ENCODE data around the gene CLEC16A.

The CLEC16A gene

DNA sequence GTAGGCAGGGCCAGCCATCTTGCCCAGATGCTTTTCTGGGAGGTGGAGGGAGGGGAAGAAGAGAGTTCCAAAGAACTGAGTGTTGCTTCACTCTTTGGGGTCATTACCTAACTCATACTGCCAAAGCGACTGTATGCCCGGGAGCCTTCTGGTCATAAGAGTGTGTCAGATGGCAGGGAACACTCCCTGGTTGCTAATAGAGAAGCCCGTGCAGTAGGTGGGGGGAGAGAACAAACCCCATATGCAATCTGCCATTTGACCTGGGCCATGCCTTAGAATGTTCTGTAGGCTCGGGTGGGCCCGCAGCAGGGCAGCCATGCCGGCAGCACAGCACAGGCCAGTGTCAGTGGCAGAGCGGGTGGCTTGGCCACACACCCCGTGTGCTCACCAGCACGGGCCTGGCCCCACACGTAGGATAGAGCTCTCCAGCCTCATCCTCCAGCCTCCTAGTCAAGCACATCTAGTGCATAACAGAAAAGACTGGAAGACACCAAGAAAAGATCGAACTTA is 191.2 kb downstream of the CLEC16A start:
- TF ChIP-seq, protein P1, sequence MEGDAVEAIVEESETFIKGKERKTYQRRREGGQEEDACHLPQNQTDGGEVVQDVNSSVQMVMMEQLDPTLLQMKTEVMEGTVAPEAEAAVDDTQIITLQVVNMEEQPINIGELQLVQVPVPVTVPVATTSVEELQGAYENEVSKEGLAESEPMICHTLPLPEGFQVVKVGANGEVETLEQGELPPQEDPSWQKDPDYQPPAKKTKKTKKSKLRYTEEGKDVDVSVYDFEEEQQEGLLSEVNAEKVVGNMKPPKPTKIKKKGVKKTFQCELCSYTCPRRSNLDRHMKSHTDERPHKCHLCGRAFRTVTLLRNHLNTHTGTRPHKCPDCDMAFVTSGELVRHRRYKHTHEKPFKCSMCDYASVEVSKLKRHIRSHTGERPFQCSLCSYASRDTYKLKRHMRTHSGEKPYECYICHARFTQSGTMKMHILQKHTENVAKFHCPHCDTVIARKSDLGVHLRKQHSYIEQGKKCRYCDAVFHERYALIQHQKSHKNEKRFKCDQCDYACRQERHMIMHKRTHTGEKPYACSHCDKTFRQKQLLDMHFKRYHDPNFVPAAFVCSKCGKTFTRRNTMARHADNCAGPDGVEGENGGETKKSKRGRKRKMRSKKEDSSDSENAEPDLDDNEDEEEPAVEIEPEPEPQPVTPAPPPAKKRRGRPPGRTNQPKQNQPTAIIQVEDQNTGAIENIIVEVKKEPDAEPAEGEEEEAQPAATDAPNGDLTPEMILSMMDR (IDR thresholded peaks at IDR 0.05; ENCODE audit: low read depth, low read length) = no peak
- H3K4me3 ChIP-seq (ENCODE audit: low read depth, low read length) = no peak overlapping the region

DNA sequence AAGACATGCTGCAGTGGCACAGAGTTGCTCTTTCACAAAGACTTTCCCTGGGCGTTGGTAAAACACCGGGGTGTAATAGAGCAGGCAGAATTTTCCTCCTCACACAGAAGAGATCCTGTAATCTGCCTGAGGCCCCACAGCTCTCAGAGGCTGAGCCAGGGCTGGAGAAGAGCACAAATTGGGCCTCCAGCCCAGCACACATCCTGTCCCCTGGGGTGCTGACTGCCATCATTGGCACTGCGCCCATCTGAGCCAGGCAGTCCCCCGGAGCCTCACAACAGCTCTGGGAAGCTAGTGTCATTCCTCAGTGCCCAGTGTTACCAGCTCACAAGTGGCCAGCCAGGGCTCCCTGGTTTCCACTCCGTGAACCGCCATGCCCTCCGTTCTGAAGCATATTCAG is 192.2 kb downstream of the CLEC16A start:
- TF ChIP-seq, protein P1 (IDR thresholded peaks at IDR 0.05; ENCODE audit: low read depth, low read length) = no peak
- no peak overlapping the region for H3K4me3 ChIP-seq (ENCODE audit: low read depth, low read length)

DNA sequence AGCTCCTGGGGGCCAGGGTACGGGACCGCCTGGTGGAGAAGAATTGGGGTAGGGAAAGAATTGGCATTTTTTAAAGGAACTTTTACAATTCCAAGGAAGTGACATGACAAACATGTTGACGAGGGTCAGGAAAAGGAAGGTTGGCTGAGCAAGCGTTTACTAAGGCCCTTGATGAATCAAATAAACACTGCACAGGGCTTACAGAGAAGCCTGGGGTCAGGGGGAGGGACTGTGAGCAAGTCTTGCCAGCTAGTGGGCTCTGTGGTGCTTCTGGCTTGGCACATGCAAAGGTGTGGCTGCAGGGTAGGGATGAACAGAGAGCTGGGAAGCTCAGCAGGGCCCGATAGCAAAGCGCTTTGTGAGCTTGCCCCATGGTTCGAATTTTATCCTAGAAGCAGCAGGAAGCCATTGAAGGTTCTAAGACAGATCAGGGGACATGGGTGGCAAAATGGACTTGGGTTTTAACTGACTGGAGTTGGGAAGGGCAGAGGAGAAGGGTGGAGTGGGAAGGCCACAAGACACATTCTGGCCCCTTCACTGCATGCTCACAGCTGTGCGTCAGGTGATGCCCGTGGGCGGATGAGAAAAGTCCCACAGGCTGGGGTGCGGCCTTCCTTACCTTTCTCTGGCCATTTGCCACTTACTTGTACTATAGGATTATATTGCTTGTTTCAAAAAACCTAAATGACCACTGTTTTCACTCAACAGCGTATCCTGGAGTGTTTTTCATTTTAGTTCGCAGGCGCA is 193.8 kb downstream of the CLEC16A start:
- TF ChIP-seq, protein P1 (IDR thresholded peaks at IDR 0.05; ENCODE audit: low read depth, low read length) = no peak
- H3K4me3 ChIP-seq (ENCODE audit: low read depth, low read length) = no peak overlapping the region

DNA sequence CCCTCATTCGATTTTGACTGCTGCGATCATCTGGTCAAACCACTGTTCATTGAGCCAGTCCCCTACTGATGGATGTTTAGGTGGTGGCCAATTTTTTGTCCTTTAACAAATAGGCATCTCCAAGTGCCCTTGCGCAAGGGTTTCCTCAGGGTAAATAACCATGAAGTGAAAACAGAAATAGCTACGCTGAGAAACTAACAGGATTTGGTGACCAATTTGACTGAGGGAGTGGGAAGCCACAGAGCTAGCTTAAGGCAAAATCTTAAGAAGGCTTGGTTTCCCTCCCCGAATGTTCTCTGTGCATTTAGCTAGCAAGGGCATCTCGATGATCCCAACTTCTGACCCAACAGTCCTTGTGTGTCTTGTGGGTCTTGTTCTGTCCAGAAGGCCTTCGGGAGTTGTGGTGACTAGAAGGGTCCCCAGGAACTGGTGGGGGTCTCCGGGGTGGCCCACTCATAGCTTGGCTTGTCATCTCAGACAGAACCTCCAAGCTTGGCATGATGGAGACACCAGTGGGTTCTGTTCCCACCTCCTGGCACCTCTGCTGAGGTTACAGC is 194.5 kb downstream of the CLEC16A start:
- TF ChIP-seq, protein P1 (IDR thresholded peaks at IDR 0.05; ENCODE audit: low read depth, low read length) = no peak
- H3K4me3 ChIP-seq (ENCODE audit: low read depth, low read length) = no peak overlapping the region

DNA sequence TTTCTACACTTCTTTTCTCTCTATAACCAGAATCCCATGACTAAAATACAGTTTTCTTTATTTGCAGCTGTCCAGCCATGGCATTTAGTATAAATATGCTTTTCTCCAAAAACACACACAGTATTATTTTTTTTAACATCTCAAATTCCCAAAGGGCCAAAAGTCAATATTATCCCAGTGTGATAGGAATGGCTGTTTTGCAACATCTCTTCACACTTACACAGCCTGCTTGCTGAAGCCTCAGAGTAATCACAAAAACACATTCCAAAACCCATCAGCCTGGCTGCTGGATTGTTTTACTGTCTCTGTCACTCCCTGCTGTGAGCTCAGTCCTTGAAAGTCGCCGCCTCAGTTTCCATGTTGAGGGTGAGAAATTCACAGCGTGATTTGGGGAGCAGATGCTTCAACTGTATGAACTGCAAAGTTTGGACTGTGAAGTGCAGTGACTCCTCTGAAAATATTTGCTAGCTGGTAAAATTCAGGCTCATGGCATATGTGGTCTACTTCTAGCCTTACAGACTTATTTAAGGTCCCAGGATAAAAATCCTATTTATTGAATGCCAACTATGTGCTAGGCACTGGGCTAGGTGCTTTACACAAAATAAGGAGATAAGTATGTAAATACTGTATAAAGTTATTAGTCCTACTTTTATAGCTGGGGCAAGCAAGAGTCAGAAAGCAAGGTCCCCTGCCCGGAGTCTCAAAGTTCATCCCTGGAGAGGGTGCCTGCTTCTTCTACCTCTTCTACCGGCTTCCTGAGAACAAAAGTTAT is 195.1 kb downstream of the CLEC16A start:
- H3K4me3 ChIP-seq (ENCODE audit: low read depth, low read length) = no peak overlapping the region
- TF ChIP-seq, protein P1 (IDR thresholded peaks at IDR 0.05; ENCODE audit: low read depth, low read length) = no peak

DNA sequence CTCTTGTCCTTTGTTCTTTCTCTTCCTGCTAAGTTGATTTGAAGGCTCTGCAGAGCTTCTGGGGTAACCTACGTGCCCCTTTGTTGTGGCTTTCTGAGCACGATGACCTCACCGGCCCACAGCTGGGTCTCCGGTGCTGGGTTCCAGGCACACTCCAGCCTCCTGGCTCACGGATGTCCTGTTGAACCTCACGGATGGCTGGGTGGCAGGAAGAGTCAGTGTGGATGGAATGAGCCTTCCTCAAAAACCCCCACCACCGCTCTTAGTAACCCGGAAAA is 195.7 kb downstream of the CLEC16A start:
- H3K4me3 ChIP-seq (ENCODE audit: low read depth, low read length) = no peak overlapping the region
- TF ChIP-seq, protein P1 (IDR thresholded peaks at IDR 0.05; ENCODE audit: low read depth, low read length) = no peak

DNA sequence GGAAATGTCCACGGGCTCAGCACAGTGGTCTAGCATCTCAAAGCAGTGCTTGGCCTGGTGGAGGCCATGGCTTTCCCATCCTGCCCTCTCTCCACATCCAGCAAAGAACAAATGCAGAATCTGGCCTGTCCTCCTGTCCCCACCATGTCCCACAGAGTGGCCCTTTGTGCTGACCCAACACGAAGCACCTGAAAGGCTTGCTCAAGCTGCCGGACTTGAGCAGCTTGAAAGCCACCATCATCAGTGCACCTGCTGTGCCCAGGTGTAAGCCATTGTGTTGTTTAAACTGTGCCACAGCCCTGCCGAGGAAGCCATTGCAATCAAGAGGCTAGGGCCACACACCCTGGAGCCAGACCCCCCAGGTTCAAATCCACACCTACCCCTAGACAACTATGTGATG is 196.1 kb downstream of the CLEC16A start:
- TF ChIP-seq, protein P1 (IDR thresholded peaks at IDR 0.05; ENCODE audit: low read depth, low read length) = no peak
- H3K4me3 ChIP-seq (ENCODE audit: low read depth, low read length) = no peak overlapping the region

Data from WI38 (cell line).